ENCODE measurements around the gene OGFR.

OGFR gene

DNA sequence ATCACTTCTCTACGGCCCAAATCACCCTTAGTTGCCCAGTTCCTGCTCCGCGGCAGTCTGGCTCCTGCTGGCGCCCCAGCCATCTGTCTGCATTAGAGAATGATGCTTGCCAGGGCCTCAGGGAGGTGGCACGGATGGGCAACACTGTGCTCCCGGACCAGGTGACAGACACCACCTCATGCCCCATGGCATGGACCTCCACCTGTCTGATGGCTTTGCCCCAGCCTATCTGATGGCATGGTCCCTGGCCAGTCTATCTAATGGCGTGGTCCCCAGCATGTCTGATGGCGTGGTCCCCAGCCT lies 27.2 kb upstream of the OGFR start:
- Histone ChIP-seq H2AFZ (ENCODE audit: low read depth, low read length, severe bottlenecking) (no peak overlapping the region), H3K36me3 (ENCODE audit: low read length) (no peaks in the 10 kb centered on the region), H3F3A (ENCODE audit: insufficient read depth) (no peaks in the 10 kb centered on the region), H4K20me1 (ENCODE audit: low read depth, low read length) (no peaks in the 10 kb centered on the region), H3K9me2 (replicated peaks; ENCODE audit: insufficient read depth, low read length) (no peaks in the 10 kb centered on the region), H3K27ac (ENCODE audit: low read depth, low read length) (no peak overlapping the region), H3K79me2 (ENCODE audit: insufficient read depth, low read length) (no peaks in the 10 kb centered on the region), H3K4me2 (ENCODE audit: low read depth, low read length, poor library complexity, severe bottlenecking) (no peak overlapping the region), H3K4me3 (ENCODE audit: insufficient read depth, low read length, poor library complexity, severe bottlenecking) (no peak overlapping the region), H3K9ac (ENCODE audit: low read length) (no peak overlapping the region), H3K27me3 (ENCODE audit: low read length) (no peaks in the 10 kb centered on the region), H3K9me3 (ENCODE audit: insufficient read depth, low read length) (no peaks in the 10 kb centered on the region)
- no peak for TF ChIP-seq EZH2phosphoT487 (conservative IDR thresholded peaks at IDR 0.05; ENCODE audit: low read length)
- TF ChIP-seq, protein P1, sequence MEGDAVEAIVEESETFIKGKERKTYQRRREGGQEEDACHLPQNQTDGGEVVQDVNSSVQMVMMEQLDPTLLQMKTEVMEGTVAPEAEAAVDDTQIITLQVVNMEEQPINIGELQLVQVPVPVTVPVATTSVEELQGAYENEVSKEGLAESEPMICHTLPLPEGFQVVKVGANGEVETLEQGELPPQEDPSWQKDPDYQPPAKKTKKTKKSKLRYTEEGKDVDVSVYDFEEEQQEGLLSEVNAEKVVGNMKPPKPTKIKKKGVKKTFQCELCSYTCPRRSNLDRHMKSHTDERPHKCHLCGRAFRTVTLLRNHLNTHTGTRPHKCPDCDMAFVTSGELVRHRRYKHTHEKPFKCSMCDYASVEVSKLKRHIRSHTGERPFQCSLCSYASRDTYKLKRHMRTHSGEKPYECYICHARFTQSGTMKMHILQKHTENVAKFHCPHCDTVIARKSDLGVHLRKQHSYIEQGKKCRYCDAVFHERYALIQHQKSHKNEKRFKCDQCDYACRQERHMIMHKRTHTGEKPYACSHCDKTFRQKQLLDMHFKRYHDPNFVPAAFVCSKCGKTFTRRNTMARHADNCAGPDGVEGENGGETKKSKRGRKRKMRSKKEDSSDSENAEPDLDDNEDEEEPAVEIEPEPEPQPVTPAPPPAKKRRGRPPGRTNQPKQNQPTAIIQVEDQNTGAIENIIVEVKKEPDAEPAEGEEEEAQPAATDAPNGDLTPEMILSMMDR (IDR thresholded peaks at IDR 0.05; ENCODE audit: insufficient read depth, low read length, poor library complexity, severe bottlenecking): no peak

- H2AFZ ChIP-seq (ENCODE audit: low read depth, low read length, severe bottlenecking): no peak overlapping the region
- TF ChIP-seq, protein P1 (IDR thresholded peaks at IDR 0.05; ENCODE audit: insufficient read depth, low read length, poor library complexity, severe bottlenecking): no peak
- no peak for TF ChIP-seq EZH2phosphoT487 (conservative IDR thresholded peaks at IDR 0.05; ENCODE audit: low read length)
Observed at GRCh38 chr20:62778058-62778457, 26.6 kb upstream of the OGFR start.

GRCh38 chr20:62778601-62779416 lies 25.8 kb upstream of the OGFR start:
- Histone ChIP-seq H3K4me3 (ENCODE audit: insufficient read depth, low read length, poor library complexity, severe bottlenecking) (no peak overlapping the region), H3K9me2 (replicated peaks; ENCODE audit: insufficient read depth, low read length) (no peaks in the 10 kb centered on the region), H3K9me3 (ENCODE audit: insufficient read depth, low read length) (no peaks in the 10 kb centered on the region), H3K9ac (ENCODE audit: low read length) (no peak overlapping the region), H4K20me1 (ENCODE audit: low read depth, low read length) (no peaks in the 10 kb centered on the region), H2AFZ (ENCODE audit: low read depth, low read length, severe bottlenecking) (no peak overlapping the region), H3K27ac (ENCODE audit: low read depth, low read length) (no peak overlapping the region), H3K79me2 (ENCODE audit: insufficient read depth, low read length) (no peaks in the 10 kb centered on the region), H3F3A (ENCODE audit: insufficient read depth) (no peaks in the 10 kb centered on the region), H3K27me3 (ENCODE audit: low read length) (no peaks in the 10 kb centered on the region), H3K4me2 (ENCODE audit: low read depth, low read length, poor library complexity, severe bottlenecking) (no peak overlapping the region), H3K36me3 (ENCODE audit: low read length) (no peaks in the 10 kb centered on the region)
- TF ChIP-seq EZH2phosphoT487 (conservative IDR thresholded peaks at IDR 0.05; ENCODE audit: low read length): no peak

More at GRCh38 chr20:62778058-62778457, 26.6 kb upstream of the OGFR start:
- Histone ChIP-seq H3K79me2 (ENCODE audit: insufficient read depth, low read length) (no peaks in the 10 kb centered on the region), H3K9ac (ENCODE audit: low read length) (no peak overlapping the region), H3K27me3 (ENCODE audit: low read length) (no peaks in the 10 kb centered on the region), H4K20me1 (ENCODE audit: low read depth, low read length) (no peaks in the 10 kb centered on the region), H3K4me2 (ENCODE audit: low read depth, low read length, poor library complexity, severe bottlenecking) (no peak overlapping the region), H3K36me3 (ENCODE audit: low read length) (no peaks in the 10 kb centered on the region), H3K9me2 (replicated peaks; ENCODE audit: insufficient read depth, low read length) (no peaks in the 10 kb centered on the region), H3F3A (ENCODE audit: insufficient read depth) (no peaks in the 10 kb centered on the region), H3K9me3 (ENCODE audit: insufficient read depth, low read length) (no peaks in the 10 kb centered on the region), H3K27ac (ENCODE audit: low read depth, low read length) (no peak overlapping the region), H3K4me3 (ENCODE audit: insufficient read depth, low read length, poor library complexity, severe bottlenecking) (no peak overlapping the region)

GRCh38 chr20:62779417-62779685 lies 25.3 kb upstream of the OGFR start:
- no peak overlapping the region for H3K27ac ChIP-seq (ENCODE audit: low read depth, low read length)
- no peaks in the 10 kb centered on the region for H3F3A ChIP-seq (ENCODE audit: insufficient read depth)
- H3K9me3 ChIP-seq (ENCODE audit: insufficient read depth, low read length): no peaks in the 10 kb centered on the region
- no peaks in the 10 kb centered on the region for H3K9me2 ChIP-seq (replicated peaks; ENCODE audit: insufficient read depth, low read length)
- H3K79me2 ChIP-seq (ENCODE audit: insufficient read depth, low read length): no peaks in the 10 kb centered on the region
- no peak overlapping the region for H2AFZ ChIP-seq (ENCODE audit: low read depth, low read length, severe bottlenecking)
- no peaks in the 10 kb centered on the region for H4K20me1 ChIP-seq (ENCODE audit: low read depth, low read length)
- no peak for TF ChIP-seq EZH2phosphoT487 (conservative IDR thresholded peaks at IDR 0.05; ENCODE audit: low read length)
- TF ChIP-seq, protein P1 (IDR thresholded peaks at IDR 0.05; ENCODE audit: insufficient read depth, low read length, poor library complexity, severe bottlenecking): no peak
- H3K9ac ChIP-seq (ENCODE audit: low read length): no peak overlapping the region
- no peaks in the 10 kb centered on the region for H3K27me3 ChIP-seq (ENCODE audit: low read length)
- no peak overlapping the region for H3K4me3 ChIP-seq (ENCODE audit: insufficient read depth, low read length, poor library complexity, severe bottlenecking)
- no peaks in the 10 kb centered on the region for H3K36me3 ChIP-seq (ENCODE audit: low read length)
- H3K4me2 ChIP-seq (ENCODE audit: low read depth, low read length, poor library complexity, severe bottlenecking): no peak overlapping the region

All from SU-DHL-6 (cell line).